Measurements from ENCODE around the gene HOXC12. TPM values are rescaled to one million over a fixed set of nuclear protein-coding genes. Genes with fewer than 3 reads are reported as not detected.

Gene HOXC12
- total RNA-seq, 4 donors from 2014 or later: 3.7 to 6.8 (median 4.7) TPM

- TF ChIP-seq CTCF (IDR thresholded peaks at IDR 0.05) (no peak), POLR2AphosphoS5 (IDR thresholded peaks at IDR 0.05) (peak in 1 of 3 donors; percentile 31), POLR2A (IDR thresholded peaks at IDR 0.05) (peak in 1 of 2 donors; percentile 38)
- no peaks in the 10 kb centered on the region for H3K36me3 ChIP-seq
- peak in 1 of 2 donors; percentile 78 for DNase-seq (ENCODE audit: low spot score in 2 of 2)
- H3K27me3 ChIP-seq: peaks cover 27% of the 10 kb centered on the region
- no peaks in the 10 kb centered on the region for H3K9me3 ChIP-seq
- H3K4me1 ChIP-seq: peaks cover 92% of the 10 kb centered on the region
- 21% methylated on average over 8 of the region's 8 CpGs for WGBS
- H3K4me3 ChIP-seq: peak overlapping the region; percentile 37
- peak overlapping the region; percentile 98 for H3K27ac ChIP-seq
Observed at GRCh38 chr12:53991077-53991460, 36.4 kb downstream of the HOXC12 start.

DNA sequence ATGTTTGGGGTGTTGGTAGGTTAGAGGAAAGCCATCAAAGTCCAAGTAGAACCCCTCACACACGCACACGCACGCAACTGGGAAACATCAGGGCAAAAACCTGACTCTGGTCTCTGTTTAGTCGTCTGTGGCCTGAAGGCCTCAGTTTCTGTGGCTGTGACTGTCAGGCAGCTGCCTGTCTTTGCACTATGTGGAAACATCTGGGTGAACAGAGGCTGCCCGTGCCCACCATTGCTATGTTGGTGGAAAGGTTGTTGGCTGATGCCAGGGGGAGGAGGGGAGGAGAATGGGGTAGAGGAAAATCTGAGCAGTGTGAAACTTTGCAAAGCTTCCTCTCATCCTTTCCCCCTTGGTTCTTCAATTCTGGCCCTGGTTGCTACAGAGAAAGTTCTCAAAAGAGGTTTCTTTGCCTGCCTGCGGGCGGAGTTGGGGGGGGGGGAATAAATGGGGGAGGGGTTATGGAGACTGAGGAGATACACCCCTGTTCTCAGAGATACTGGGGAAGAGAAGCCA lies 37.7 kb downstream of the HOXC12 start:
- WGBS: 49% methylated on average over 7 of the region's 7 CpGs
- no peak for DNase-seq (ENCODE audit: low spot score in 2 of 2)
- TF ChIP-seq POLR2AphosphoS5 (IDR thresholded peaks at IDR 0.05) (no peak), POLR2A (IDR thresholded peaks at IDR 0.05) (no peak), CTCF (IDR thresholded peaks at IDR 0.05) (no peak), EP300 (IDR thresholded peaks at IDR 0.05) (no peak)
- Histone ChIP-seq H3K9me3 (no peaks in the 10 kb centered on the region), H3K27me3 (peaks cover 22% of the 10 kb centered on the region), H3K4me1 (peaks cover 92% of the 10 kb centered on the region), H3K4me3 (no peak overlapping the region), H3K36me3 (no peaks in the 10 kb centered on the region), H3K27ac (peak overlapping the region; percentile 98)

- H3K36me3 ChIP-seq: no peaks in the 10 kb centered on the region
- peak overlapping the region; percentile 67 for H3K4me3 ChIP-seq
- peaks cover 17% of the 10 kb centered on the region for H3K27me3 ChIP-seq
- WGBS: 47% methylated on average over 17 of the region's 18 CpGs
- TF ChIP-seq POLR2A (IDR thresholded peaks at IDR 0.05) (no peak), CTCF (IDR thresholded peaks at IDR 0.05) (no peak), EP300 (IDR thresholded peaks at IDR 0.05) (no peak), POLR2AphosphoS5 (IDR thresholded peaks at IDR 0.05) (no peak)
- peak overlapping the region; percentile 98 for H3K27ac ChIP-seq
- H3K9me3 ChIP-seq: no peaks in the 10 kb centered on the region
- peaks cover 92% of the 10 kb centered on the region for H3K4me1 ChIP-seq
- DNase-seq (ENCODE audit: low spot score in 2 of 2): no peak
Observed at GRCh38 chr12:53993162-53994008, 38.7 kb downstream of the HOXC12 start.

DNA sequence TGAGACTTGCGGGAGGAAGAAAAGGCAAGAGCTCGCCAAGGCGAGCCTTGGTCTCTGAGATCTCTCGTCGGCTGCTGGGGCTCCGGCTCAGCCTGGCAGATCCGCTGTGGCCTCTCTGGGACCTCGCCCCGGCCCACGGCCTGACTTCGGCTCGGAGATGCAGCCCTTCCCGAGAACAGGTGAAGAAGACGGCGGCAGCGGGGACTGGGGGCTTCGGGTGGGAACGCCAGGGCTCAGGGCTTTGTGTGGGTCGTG lies 39.2 kb downstream of the HOXC12 start:
- H3K9me3 ChIP-seq: no peaks in the 10 kb centered on the region
- H3K36me3 ChIP-seq: no peaks in the 10 kb centered on the region
- 10% methylated on average over 19 of the region's 19 CpGs for WGBS
- H3K27me3 ChIP-seq: peaks cover 15% of the 10 kb centered on the region
- peak overlapping the region; percentile 67 for H3K4me3 ChIP-seq
- H3K27ac ChIP-seq: peak overlapping the region; percentile 98
- no peak for DNase-seq (ENCODE audit: low spot score in 2 of 2)
- peaks cover 92% of the 10 kb centered on the region for H3K4me1 ChIP-seq
- TF ChIP-seq POLR2AphosphoS5 (IDR thresholded peaks at IDR 0.05) (no peak), EP300 (IDR thresholded peaks at IDR 0.05) (no peak), POLR2A (IDR thresholded peaks at IDR 0.05) (no peak), CTCF (IDR thresholded peaks at IDR 0.05) (no peak)

GRCh38 chr12:53994264-53995001 lies 39.7 kb downstream of the HOXC12 start:
- H3K4me1 ChIP-seq: peaks cover 91% of the 10 kb centered on the region
- H3K9me3 ChIP-seq: no peaks in the 10 kb centered on the region
- H3K27ac ChIP-seq: peak overlapping the region; percentile 98
- 3% methylated on average over 58 of the region's 60 CpGs for WGBS
- H3K27me3 ChIP-seq: peaks cover 11% of the 10 kb centered on the region
- peak overlapping the region; percentile 67 for H3K4me3 ChIP-seq
- DNase-seq (ENCODE audit: low spot score in 2 of 2): no peak
- TF ChIP-seq POLR2AphosphoS5 (IDR thresholded peaks at IDR 0.05): no peak
- no peak for TF ChIP-seq CTCF (IDR thresholded peaks at IDR 0.05)
- no peak for TF ChIP-seq EP300 (IDR thresholded peaks at IDR 0.05)
- TF ChIP-seq POLR2A (IDR thresholded peaks at IDR 0.05): no peak
- H3K36me3 ChIP-seq: no peaks in the 10 kb centered on the region

All from suprapubic skin (tissue), 4 donors.